Thyroid gland (tissue), 4 donors: Measurements from ENCODE around the gene BBS9.

Source experiments
- POLR2A ChIP-seq, 2 donors: fragments of 450-650 bp; IDR thresholded peaks; one replicate each; pipeline ENCODE4 v1.6.1; 2017; ENCODE audit warnings: antibody characterized with exemption in 2 of 2, mild to moderate bottlenecking in 2 of 2, moderate library complexity in 1 of 2
- TF ChIP-seq, protein P1 (sequence below), 6 experiments: fragments of 200-600 bp in 3 of 6; fragments of 450-650 bp in 3 of 6; sonication (generic) in 3 of 6; IDR thresholded peaks; one replicate each; pipeline ENCODE4 v1.5.1; 2016 to 2019; ENCODE audit warnings: antibody characterized with exemption in 6 of 6, mild to moderate bottlenecking in 2 of 6, inconsistent platforms in 1 of 6, moderate library complexity in 1 of 6

DNA sequence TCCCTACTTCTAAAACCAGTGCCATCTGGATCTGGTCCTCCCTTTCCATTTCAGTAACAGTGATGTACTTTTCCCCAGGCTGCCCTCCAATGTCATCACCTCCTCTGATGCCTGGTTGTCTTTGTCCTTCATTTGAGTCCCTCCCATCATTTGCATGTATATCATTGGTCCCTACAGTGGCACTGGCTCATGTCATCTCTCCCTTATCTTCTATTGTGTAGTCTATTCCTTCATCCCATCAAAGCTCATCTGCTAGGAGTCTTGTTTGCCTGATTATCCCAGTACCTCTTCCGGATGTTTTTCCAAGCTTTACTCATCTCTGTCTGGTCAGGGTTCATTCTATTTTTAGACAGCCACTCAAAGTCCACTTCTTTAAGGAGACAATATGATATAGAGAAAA lies 483.1 kb downstream of the BBS9 start:
- TF ChIP-seq, protein P1, sequence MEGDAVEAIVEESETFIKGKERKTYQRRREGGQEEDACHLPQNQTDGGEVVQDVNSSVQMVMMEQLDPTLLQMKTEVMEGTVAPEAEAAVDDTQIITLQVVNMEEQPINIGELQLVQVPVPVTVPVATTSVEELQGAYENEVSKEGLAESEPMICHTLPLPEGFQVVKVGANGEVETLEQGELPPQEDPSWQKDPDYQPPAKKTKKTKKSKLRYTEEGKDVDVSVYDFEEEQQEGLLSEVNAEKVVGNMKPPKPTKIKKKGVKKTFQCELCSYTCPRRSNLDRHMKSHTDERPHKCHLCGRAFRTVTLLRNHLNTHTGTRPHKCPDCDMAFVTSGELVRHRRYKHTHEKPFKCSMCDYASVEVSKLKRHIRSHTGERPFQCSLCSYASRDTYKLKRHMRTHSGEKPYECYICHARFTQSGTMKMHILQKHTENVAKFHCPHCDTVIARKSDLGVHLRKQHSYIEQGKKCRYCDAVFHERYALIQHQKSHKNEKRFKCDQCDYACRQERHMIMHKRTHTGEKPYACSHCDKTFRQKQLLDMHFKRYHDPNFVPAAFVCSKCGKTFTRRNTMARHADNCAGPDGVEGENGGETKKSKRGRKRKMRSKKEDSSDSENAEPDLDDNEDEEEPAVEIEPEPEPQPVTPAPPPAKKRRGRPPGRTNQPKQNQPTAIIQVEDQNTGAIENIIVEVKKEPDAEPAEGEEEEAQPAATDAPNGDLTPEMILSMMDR (IDR thresholded peaks at IDR 0.05) = no peak
- no peak for TF ChIP-seq POLR2A (IDR thresholded peaks at IDR 0.05)
